HFF-Myc (cell line): ENCODE data around the gene ATAD2B.
"Not testable (repeated sequence)": the region's sequence is repeated elsewhere in the genome, so short reads cannot be mapped to it uniquely, and the experiment has no call there.

Source experiments
- DNase-seq: peaks from one replicate; pipeline ENCODE4 v3.0.0-alpha.2; 2011; ENCODE audit warnings: low read depth; ENCODE audit errors: extremely low read depth
- H3K4me3 ChIP-seq: replicated peaks from 2 replicates; pipeline ENCODE4 v1.5.1; 2011; ENCODE audit warnings: low read depth, mild to moderate bottlenecking, control low read depth, low read length
- CTCF ChIP-seq: IDR thresholded peaks from 2 replicates; pipeline ENCODE4 v1.5.1; 2012; ENCODE audit warnings: mild to moderate bottlenecking, low read depth, low read length, control low read depth; ENCODE audit errors: missing control alignments

The ATAD2B gene

GRCh38 chr2:23745068-23745725 is 181.7 kb downstream of the ATAD2B start:
- no peak for DNase-seq
- H3K4me3 ChIP-seq: no peak overlapping the region
- TF ChIP-seq CTCF: no peak

- H3K4me3 ChIP-seq, DNase-seq: not testable (repeated sequence)
Measured at GRCh38 chr2:23736783-23737182, 190.1 kb downstream of the ATAD2B start.

- no peak overlapping the region for H3K4me3 ChIP-seq
- DNase-seq: no peak
- TF ChIP-seq CTCF: no peak
Measured at GRCh38 chr2:23734416-23734815, 192.5 kb downstream of the ATAD2B start.

- not testable (repeated sequence) for DNase-seq, H3K4me3 ChIP-seq
Measured at GRCh38 chr2:23723029-23723428, 203.9 kb downstream of the ATAD2B start.

- DNase-seq: no peak
- TF ChIP-seq CTCF: no peak
- H3K4me3 ChIP-seq: no peak overlapping the region
Measured at GRCh38 chr2:23722255-23722654, 204.7 kb downstream of the ATAD2B start.

- no peak for DNase-seq
- TF ChIP-seq CTCF: no peak
- no peak overlapping the region for H3K4me3 ChIP-seq
Measured at GRCh38 chr2:23721454-23721826, 205.5 kb downstream of the ATAD2B start.

GRCh38 chr2:23720705-23721453 is 206.0 kb downstream of the ATAD2B start:
- no peak overlapping the region for H3K4me3 ChIP-seq
- no peak for DNase-seq
- TF ChIP-seq CTCF: no peak

GRCh38 chr2:23719716-23720115 is 207.2 kb downstream of the ATAD2B start:
- no peak for DNase-seq
- TF ChIP-seq CTCF: no peak
- no peak overlapping the region for H3K4me3 ChIP-seq
